Stimulated activated CD4-positive, alpha-beta T cell treated with anti-CD3 and anti-CD28 coated beads, Interleukin-2, amount 100 ng/mL, for 4 hours (primary cell): ENCODE measurements around the gene XIRP1.

Source experiments
- DNase-seq: peaks from one replicate; pipeline ENCODE4 v3.0.0-alpha.2; 2020; ENCODE audit warnings: low read depth

The XIRP1 gene

GRCh38 chr3:39142067-39142466, 50.3 kb downstream of the XIRP1 start:
- DNase-seq: no peak

- DNase-seq: no peak
Observed at GRCh38 chr3:39141171-39141995, 51.0 kb downstream of the XIRP1 start.

- DNase-seq: no peak
Observed at GRCh38 chr3:39140341-39140971, 51.9 kb downstream of the XIRP1 start.

GRCh38 chr3:39139442-39139841, 53.0 kb downstream of the XIRP1 start:
- no peak for DNase-seq

GRCh38 chr3:39138804-39139415, 53.5 kb downstream of the XIRP1 start:
- no peak for DNase-seq

- DNase-seq: no peak
Observed at GRCh38 chr3:39137991-39138803, 54.2 kb downstream of the XIRP1 start.

- DNase-seq: no peak
Observed at GRCh38 chr3:39137435-39137936, 54.9 kb downstream of the XIRP1 start.

- no peak for DNase-seq
Observed at GRCh38 chr3:39136533-39137434, 55.6 kb downstream of the XIRP1 start.

- DNase-seq: no peak
Observed at GRCh38 chr3:39135170-39135805, 57.1 kb downstream of the XIRP1 start.

- no peak for DNase-seq
Observed at GRCh38 chr3:39134305-39134704, 58.1 kb downstream of the XIRP1 start.

- no peak for DNase-seq
Observed at GRCh38 chr3:39133822-39134221, 58.6 kb downstream of the XIRP1 start.
